DMS153 (cell line): Measurements from ENCODE around the gene LPIN2.
"Not testable (repeated sequence)": the region's sequence is repeated elsewhere in the genome, so short reads cannot be mapped to it uniquely, and the experiment has no call there.

ENCODE experiments used
- DNase-seq: peaks from one replicate; lab custom pipeline; 2025; lab: John Stamatoyannopoulos, UW

The LPIN2 gene

GRCh38 chr18:3013024-3013804 lies at the start of gene LPIN2:
Gene LPIN2 (minus strand): TSS chr18:3013144. CDS start chr18:2960840, 52,304 bp downstream.
- DNase-seq = peak; percentile 85

- no peak for DNase-seq
Observed at GRCh38 chr18:3061581-3062312, 48.8 kb upstream of the LPIN2 start.

- DNase-seq = no peak
Observed at GRCh38 chr18:3060667-3061580, 48.0 kb upstream of the LPIN2 start.

DNA sequence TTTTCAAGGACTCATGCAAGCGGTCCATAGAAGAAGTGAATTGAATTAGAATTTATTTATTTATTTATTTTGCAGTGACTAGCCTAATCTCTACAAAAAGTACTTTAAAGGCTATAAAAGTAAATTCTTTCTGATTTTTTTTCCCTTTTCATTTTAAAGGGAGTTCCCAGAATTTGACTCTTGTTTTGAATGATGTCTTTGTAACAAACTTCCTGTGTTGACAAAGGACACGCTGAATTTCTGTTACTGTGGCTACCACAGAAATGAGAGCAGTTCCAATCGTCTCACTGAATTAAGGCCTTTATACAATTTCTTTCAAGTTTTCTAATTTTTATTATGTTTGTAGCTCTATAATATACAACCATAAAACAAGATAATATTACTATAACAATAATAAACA lies 46.3 kb upstream of the LPIN2 start:
- no peak for DNase-seq

DNA sequence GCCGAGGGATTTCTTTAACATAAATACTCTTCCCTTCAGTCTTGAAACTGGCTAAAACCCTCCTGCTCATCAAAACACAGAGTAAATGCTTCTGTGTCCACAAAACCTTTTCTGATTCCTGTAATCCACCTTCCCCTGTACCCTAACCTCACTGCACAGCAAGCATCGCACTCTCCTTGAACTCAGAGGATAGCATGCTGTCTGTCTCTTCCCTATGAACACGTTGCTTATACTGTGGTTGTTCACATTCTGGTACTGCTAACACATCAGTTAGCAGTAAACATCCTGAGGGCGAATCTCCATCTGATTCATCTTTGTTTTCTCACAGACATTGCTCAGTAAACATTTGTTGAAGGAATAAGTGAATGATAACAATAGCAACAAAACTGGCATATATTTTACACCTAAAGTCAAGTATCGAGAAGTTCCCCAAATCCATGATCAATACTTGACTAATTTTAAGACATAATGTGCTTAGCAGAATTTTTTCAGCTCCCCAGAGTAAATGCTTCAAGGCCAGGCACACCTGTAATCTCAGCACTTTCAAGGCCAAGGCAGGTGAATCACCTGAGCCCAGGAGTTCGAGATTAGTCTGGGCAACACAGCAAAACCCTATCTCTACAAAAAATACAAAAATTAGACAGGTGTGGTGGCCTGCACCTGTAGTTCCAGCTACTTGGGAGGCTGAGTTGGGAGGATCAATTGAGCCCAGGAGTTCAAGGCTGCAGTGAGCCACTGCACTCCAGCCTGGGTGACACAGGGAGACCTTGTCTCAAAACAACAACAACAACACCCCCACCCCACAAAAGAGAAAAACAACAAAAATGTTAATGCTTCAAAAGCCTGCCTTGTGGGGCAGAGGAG lies 45.6 kb upstream of the LPIN2 start:
- DNase-seq = no peak

DNA sequence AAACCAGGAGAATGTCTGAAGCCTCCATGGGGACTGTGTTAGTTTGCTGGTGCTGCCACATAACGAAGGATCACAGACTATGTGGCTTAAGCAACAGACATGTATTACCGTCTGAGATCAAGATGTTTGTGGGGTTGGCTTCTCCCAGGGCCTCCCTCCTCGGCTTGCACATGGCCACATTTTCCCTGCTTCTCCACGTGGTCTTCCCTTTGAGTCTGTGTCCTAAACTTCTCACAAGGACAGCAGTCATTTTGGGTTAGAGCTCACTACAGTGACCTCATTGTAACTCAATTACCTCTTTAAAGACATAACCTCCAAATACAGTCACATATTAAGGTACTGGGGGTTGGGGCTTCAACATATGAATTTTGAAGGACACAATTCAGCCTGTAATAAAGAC lies 44.6 kb upstream of the LPIN2 start:
- DNase-seq = no peak

- no peak for DNase-seq
Observed at GRCh38 chr18:3056311-3056710, 43.4 kb upstream of the LPIN2 start.

DNA sequence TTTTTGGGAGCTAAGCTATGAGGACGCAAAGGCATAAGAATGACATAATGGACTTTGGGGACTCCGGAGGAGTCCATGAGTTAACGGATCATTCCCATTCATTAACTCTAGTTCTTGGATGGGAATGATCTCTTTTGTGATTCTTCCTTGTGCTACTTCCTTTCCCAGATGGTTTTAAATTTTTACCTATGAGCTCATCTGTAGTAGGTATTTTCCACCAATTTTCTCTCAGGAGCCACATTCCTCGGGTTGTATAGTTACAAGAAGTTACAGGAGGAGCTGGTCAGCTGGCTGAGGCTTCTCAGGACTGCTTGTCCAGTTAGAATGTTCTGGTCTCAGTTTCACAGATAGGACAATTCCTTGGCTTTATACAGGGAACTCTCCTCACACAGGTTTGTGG lies 42.9 kb upstream of the LPIN2 start:
- no peak for DNase-seq

- no peak for DNase-seq
Observed at GRCh38 chr18:3055186-3055728, 42.3 kb upstream of the LPIN2 start.

- DNase-seq = no peak
Observed at GRCh38 chr18:3054780-3055179, 41.8 kb upstream of the LPIN2 start.

DNA sequence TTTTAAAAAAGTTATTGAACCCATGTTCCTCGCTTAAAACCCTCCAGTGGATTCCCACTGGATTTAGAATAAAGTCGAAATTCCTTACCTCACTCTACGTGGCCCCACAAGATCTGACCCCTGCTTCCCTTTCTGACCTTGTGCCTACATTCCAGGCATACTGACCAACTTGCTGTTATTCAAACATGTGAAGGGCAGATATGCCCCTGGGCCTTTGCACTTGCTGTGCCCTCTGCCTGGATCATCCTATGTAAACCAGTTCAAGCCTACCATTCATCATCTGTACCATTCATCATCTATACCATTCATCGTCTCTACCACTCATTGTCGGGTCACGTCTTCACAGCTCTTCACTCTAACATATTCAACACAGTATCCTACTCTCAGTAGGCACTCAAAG lies 41.3 kb upstream of the LPIN2 start:
- DNase-seq = no peak

GRCh38 chr18:3053081-3053480 lies 40.1 kb upstream of the LPIN2 start:
- no peak for DNase-seq

DNA sequence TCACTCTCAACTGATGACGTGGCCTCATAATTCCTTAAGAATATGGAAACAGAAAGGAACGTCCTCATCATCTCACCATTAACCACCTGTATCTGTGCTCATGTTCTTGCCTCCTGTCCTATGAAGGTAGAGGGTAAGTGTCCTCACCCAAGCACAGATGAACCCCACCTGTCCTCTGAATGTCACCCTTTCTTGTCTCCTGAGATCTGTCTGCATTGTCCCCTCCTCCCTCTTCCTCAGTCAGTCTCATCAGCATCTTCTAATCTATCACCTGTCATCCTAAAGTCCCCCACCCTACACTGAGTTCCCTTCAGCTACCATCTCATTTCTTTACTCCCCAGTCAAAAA lies 39.4 kb upstream of the LPIN2 start:
- no peak for DNase-seq

GRCh38 chr18:3051718-3052410 lies 38.9 kb upstream of the LPIN2 start:
- DNase-seq = peak; percentile 49

DNA sequence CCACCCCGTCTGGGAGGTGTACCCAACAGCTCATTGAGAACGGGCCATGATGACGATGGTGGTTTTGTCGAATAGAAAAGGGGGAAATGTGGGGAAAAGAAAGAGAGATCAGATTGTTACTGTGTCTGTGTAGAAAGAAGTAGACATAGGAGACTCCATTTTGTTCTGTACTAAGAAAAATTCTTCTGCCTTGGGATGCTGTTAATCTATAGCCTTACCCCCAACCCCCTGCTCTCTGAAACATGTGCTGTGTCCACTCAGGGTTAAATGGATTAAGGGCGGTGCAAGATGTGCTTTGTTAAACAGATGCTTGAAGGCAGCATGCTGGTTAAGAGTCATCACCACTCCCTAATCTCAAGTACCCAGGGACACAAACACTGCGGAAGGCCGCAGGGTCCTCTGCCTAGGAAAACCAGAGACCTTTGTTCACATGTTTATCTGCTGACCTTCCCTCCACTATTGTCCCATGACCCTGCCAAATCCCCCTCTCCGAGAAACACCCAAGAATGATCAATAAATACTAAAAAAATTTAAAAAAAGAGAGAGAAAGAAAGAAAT lies 37.0 kb upstream of the LPIN2 start:
- not testable (repeated sequence) for DNase-seq

DNA sequence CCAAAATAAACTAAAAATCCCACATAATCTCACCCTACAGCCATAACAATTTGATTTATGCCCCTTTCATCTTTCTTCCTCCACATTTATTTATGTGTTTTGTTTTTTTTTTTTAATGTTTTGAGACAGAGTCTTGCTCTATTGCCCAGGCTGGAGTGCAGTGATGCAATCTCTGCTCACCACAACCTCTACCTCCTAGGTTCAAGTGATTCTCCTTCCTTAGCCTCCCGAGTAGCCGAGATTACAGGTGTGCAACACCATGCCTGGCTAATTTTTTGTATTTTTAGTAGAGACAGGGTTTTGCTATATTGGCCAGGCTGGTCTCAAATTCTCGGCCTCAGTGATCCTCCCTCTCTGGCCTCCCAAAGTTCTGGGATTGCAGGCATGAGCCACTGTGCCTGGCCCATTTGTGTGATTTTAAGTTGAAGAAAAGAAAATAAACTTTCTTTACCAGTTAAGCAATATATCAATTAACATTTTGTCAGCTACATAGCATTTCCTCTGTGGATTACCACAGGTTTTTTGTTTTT lies 35.9 kb upstream of the LPIN2 start:
- no peak for DNase-seq

DNA sequence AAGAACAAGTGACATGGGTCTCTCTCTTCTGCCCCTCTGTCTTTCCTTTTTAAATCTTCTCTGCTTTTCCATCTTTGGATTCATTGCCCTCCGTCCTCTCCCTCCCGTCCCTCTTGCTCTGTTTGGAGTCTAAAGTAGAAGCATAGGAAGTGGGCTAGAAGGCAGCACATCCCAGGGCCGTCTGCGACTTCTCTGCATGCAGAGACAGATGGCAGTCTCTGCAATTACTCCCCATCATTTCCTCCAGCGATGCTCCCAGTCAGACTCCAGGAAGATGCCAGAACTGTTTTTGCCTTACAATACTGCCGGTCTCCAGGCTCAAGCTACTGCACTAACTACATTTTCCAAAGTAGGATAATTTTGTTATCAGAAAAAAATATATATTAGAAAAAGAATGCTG lies 35.2 kb upstream of the LPIN2 start:
- DNase-seq = no peak

GRCh38 chr18:3046216-3046808 lies 33.4 kb upstream of the LPIN2 start:
- DNase-seq = no peak

GRCh38 chr18:3044931-3045698 lies 32.2 kb upstream of the LPIN2 start:
- DNase-seq = peak; percentile 77
